NCI-H748 (cell line): Measurements from ENCODE around the gene AHCYL2.

ENCODE experiments used
- DNase-seq: peaks from one replicate; lab custom pipeline; 2025; ENCODE audit not compliant: unreplicated experiment; lab: John Stamatoyannopoulos, UW

The AHCYL2 gene

GRCh38 chr7:129224251-129225205, at the start of gene AHCYL2:
AHCYL2 (plus strand) TSS chr7:129225030.
- peak; percentile 98 for DNase-seq

GRCh38 chr7:129176916-129177710, 47.7 kb upstream of the AHCYL2 start:
- peak; percentile 52 for DNase-seq

GRCh38 chr7:129184981-129185670, 39.7 kb upstream of the AHCYL2 start:
- DNase-seq, result no peak

- DNase-seq, result no peak
Measured at GRCh38 chr7:129186749-129187260, 38.0 kb upstream of the AHCYL2 start.

- no peak for DNase-seq
Measured at GRCh38 chr7:129187681-129188371, 37.0 kb upstream of the AHCYL2 start.

GRCh38 chr7:129188372-129188891, 36.4 kb upstream of the AHCYL2 start, which contains the start of gene SMO:
SMO (plus strand) TSS chr7:129188633; CDS start chr7:129189152, 519 bp downstream.
- DNase-seq, result peak; percentile 42

- DNase-seq, result peak; percentile 41
Measured at GRCh38 chr7:129188892-129189660, 35.8 kb upstream of the AHCYL2 start.

- no peak for DNase-seq
Measured at GRCh38 chr7:129189661-129190310, 35.0 kb upstream of the AHCYL2 start.

- DNase-seq, result no peak
Measured at GRCh38 chr7:129191272-129191671, 33.6 kb upstream of the AHCYL2 start.

- no peak for DNase-seq
Measured at GRCh38 chr7:129193892-129194291, 30.9 kb upstream of the AHCYL2 start.

- no peak for DNase-seq
Measured at GRCh38 chr7:129197771-129198170, 27.1 kb upstream of the AHCYL2 start.

GRCh38 chr7:129199406-129199805, 25.4 kb upstream of the AHCYL2 start:
- no peak for DNase-seq

- no peak for DNase-seq
Measured at GRCh38 chr7:129202058-129202777, 22.6 kb upstream of the AHCYL2 start.

- DNase-seq, result no peak
Measured at GRCh38 chr7:129203050-129203741, 21.6 kb upstream of the AHCYL2 start.

GRCh38 chr7:129205126-129205818, 19.6 kb upstream of the AHCYL2 start:
- no peak for DNase-seq

GRCh38 chr7:129205987-129206785, 18.6 kb upstream of the AHCYL2 start:
- DNase-seq, result no peak
